Upper lobe of left lung (tissue), 4 donors: ENCODE data around the gene ORM2.

Experiments used
- CTCF ChIP-seq, 6 experiments: fragments of 450-650 bp in 4 of 6; fragments of 200-600 bp in 2 of 6; sonication (generic) in 2 of 6; IDR thresholded peaks; one replicate each; pipeline ENCODE4 v1.5.1; 2016 to 2019; ENCODE audit warnings: antibody characterized with exemption in 6 of 6
- EP300 ChIP-seq, 4 donors: sonication (generic); formaldehyde crosslinking; IDR thresholded peaks; one replicate each; pipeline ENCODE4 v1.5.1; 2017; ENCODE audit warnings: antibody characterized with exemption in 4 of 4, control low read depth in 2 of 4
- POLR2A ChIP-seq, 4 donors: fragments of 450-650 bp; IDR thresholded peaks; one replicate each; pipeline ENCODE4 v1.5.1; 2016 to 2017; ENCODE audit warnings: antibody characterized with exemption in 4 of 4, mild to moderate bottlenecking in 2 of 4
- POLR2AphosphoS5 ChIP-seq, 2 donors: sonication (generic); formaldehyde crosslinking; IDR thresholded peaks; one replicate each; pipeline ENCODE4 v1.5.1; 2017; ENCODE audit warnings: antibody characterized with exemption in 2 of 2

GRCh38 chr9:114300846-114301797 is 28.5 kb upstream of the ORM2 start:
- TF ChIP-seq EP300 (IDR thresholded peaks at IDR 0.05): no peak
- no peak for TF ChIP-seq CTCF (IDR thresholded peaks at IDR 0.05)
- TF ChIP-seq POLR2A (IDR thresholded peaks at IDR 0.05): no peak
- no peak for TF ChIP-seq POLR2AphosphoS5 (IDR thresholded peaks at IDR 0.05)
